Stimulated activated CD4-positive, alpha-beta T cell treated with anti-CD3 and anti-CD28 coated beads, Interleukin-1b, Interleukin-23, amount 100 ng/mL, for 4 hours (primary cell): ENCODE measurements around the gene FAM163B.

Experiments
- DNase-seq, 2 donors: peaks; one replicate each; pipeline ENCODE4 v3.0.0-alpha.2; 2020; ENCODE audit warnings: low read depth in 2 of 2

FAM163B gene

DNA sequence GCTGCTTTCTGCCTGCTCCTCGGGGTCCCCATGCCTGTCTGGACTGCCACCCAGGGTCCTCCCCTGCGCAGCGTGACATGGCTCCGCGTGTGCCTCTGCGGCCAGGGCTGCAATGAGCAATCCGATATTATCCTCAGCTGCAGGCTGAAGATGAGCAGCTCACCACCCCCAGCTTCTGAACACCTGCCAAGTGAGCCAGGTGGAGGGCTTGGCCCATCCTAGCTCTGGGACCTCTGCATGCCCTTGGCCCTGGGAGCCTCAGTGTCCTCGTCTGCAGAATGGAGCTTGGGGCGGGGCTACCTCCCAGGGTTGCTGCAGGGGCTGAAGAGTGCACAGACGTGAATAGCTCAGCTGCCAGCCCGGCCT lies 80.3 kb downstream of the FAM163B start:
- DNase-seq, result no peak

DNA sequence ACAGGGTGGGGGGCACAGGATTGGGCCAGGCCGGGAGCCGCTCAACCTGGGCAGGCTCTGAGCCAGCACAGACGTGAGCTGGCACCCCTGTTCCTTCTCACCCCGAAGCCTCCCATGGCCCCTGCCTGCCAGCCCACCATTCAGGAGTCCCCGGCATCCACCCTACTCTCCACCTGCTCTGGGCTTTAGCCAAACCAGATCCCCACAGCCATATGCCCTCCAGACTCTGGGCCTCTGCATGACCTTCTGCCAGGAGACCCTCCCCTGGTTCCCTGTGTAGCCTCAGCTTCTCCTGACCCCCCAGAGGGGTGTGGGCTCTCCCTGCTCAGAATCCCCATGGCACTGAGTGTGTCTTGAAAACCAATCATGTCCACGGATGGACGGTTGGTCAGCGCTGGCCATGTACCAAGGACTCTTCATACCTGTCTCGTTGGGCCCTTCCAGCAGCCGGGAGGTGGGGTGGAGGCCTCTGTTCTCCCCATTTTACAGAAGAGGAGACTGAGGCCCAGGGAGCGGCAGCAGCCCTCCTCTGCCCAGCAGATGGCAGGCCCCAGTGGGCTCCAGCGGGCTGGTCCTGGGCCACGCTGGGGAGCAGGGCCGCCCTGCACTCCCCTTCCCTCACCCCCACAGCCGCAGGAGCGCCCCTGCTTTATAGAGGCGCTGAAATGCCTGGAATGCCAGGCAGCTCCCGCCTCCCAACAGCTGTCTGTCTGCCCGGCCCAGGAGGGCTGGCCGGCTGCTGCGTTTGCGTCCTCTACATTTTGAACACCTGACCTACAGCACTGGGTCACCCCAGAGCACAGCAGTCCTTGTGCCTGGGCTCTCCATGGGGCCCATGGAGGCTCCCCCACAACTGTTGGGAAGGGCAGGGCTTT lies 81.0 kb downstream of the FAM163B start:
- no peak for DNase-seq

DNA sequence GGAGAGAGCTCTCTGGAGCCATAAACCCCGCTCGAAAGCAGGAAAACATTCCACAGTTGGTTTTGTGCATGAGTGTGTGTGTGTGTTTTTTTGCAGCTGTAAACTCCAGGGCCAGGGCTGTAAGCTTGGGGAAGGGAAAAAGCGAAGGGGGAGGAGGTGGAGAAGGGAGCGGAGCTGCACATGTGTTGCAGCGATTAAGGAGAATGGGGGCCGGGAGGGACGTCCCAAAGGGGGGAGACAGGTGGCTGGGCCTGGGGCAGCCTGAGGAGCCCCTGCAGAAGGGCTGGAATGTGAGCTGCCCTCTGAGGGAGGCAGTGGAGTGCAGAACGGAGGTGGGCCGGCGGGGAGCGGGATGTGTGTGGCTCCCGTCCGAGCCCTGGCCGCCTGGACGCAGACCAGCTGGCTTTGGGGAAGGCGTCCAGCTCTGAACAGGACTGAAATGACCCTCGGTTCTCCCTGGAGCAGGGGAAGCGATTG lies 81.7 kb downstream of the FAM163B start:
- no peak for DNase-seq
